Adipose tissue (tissue), 3 donors: ENCODE measurements around the gene TENM4. TPM values are rescaled to one million over a fixed set of nuclear protein-coding genes. Genes with fewer than 3 reads are reported as not detected.
"Not testable (repeated sequence)": the region's sequence is repeated elsewhere in the genome, so short reads cannot be mapped to it uniquely, and the experiment has no call there.

ENCODE experiments used
- H3K27ac ChIP-seq: one replicate; pipeline ENCODE4 v1.5.1; 2013; ENCODE audit warnings: low read depth, low read length
- WGBS, 3 donors: extraction: QIAGEN DNeasy Blood & Tissue Kit; methylation state at CpG; one replicate each; pipeline ENCODE4 v1.1.7; 2013; 5-methylcytosine and 5-hydroxymethylcytosine counted together
- polyA plus RNA-seq, 3 donors: library from polyadenylated mRNA; stranded (reverse); fragments of 200-250 nt; gene quantifications; one replicate each; pipeline ENCODE4 v1.2.3, GENCODE V29; 2013
- donor health status: healthy with polysubstance abuse.
- donor health status: Bipolar disorder and iron deficiency.
- donor health status: healthy.

Gene TENM4
- polyA plus RNA-seq, 3 donors = 0.22 to 2.7 (median 0.41) TPM

GRCh38 chr11:79244241-79244772 lies 196.5 kb downstream of the TENM4 start:
- 58 to 78% (median 68%) methylated on average over 6 of the region's 6 CpGs for WGBS, 3 donors
- no peak overlapping the region for H3K27ac ChIP-seq

DNA sequence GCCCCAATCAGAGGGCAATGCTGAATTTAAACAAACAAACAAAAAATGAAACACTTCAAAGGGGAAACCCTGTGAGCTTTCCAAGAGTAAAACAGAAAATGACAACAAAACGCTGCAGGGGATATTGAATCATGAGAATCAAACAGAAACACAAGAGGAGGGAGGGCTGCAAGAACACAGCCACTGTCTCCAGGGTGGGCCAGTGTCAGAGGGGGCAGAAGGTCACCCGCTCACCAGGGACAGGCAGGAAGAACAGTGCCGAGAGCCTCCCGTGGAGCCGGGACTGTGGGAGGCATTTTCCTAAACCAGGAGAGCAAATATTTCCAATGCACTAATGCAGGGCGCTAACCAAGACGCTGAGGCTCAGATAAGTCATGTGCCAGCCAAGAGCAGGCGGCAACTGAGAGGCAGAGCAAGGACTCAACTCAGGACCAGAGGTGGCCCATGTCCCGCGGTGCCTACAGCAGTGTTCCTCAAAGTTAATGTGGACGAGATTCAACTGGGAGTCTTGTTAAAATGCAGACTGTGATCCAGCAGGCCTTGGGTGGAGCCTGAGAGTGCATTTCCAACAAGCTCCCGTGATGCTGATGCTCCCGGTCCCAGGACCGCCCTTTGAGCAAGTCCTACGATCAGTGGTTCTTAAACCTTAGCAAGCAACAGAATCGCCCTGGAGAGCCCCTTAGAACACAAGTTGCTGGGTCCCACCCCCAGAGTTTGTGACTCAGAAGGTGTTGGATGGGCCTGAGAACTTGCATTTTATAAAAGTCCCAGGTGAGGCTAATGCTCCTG lies 197.2 kb downstream of the TENM4 start:
- no peak overlapping the region for H3K27ac ChIP-seq
- WGBS, 3 donors = 77 to 79% (median 79%) methylated on average over 16 of the region's 16 CpGs

DNA sequence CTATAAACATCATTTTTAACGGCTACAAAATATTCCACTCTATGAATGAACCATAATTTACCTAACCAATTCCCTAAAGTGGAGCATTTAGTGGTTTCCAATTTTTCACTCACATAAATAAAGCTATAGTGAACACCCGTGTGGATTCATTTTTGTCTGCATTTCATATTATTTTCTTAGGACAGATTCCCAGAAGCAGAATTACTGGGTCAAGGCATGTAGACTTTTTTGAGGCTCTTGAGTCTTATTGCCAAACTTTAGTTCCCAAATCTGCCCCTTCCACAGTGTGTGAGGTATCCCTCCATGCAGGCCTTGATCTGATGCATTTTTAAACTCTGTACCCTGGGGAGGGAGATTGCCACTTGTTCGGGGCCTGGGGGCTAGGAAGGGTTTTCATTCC lies 198.2 kb downstream of the TENM4 start:
- H3K27ac ChIP-seq = no peak overlapping the region
- WGBS, 3 donors = 82 to 87% (median 87%) methylated on average over 3 of the region's 3 CpGs

- 68 to 94% (median 81%) methylated on average over 7 of the region's 7 CpGs for WGBS, 3 donors
- H3K27ac ChIP-seq = no peak overlapping the region
Observed at GRCh38 chr11:79241852-79242241, 199.0 kb downstream of the TENM4 start.

- no peak overlapping the region for H3K27ac ChIP-seq
- WGBS, 3 donors = 86 to 91% (median 86%) methylated on average over 7 of the region's 7 CpGs
Observed at GRCh38 chr11:79241205-79241851, 199.5 kb downstream of the TENM4 start.

- 17 to 28% (median 23%) methylated on average over 6 of the region's 6 CpGs for WGBS, 3 donors
- no peak overlapping the region for H3K27ac ChIP-seq
Observed at GRCh38 chr11:79237703-79238102, 203.1 kb downstream of the TENM4 start.

DNA sequence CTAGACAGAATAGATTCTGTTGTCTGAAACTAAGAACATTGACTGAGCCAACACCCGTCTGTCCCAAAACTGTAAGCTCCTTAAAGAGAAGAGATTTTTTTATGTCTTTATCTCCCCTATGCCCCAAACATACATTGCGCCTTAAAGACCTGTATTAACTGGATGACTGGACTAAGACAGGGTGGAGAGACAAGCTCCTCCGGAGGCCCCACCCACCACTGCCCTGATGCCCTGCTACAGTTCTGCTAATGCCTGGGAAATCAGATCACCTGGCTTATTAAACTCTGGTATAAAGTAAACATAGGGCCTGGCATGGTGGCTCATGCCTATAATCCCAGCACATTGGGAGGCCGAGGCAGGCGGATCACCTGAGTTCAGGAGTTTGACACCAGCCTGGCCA lies 203.7 kb downstream of the TENM4 start:
- WGBS, 3 donors = 86 to 91% (median 89%) methylated on average over 5 of the region's 5 CpGs
- H3K27ac ChIP-seq = no peak overlapping the region

- WGBS, 3 donors = 67 to 81% (median 71%) methylated on average over 11 of the region's 11 CpGs
- H3K27ac ChIP-seq = no peak overlapping the region
Observed at GRCh38 chr11:79236541-79236971, 204.3 kb downstream of the TENM4 start.

- 83 to 94% (median 90%) methylated on average over 6 of the region's 6 CpGs for WGBS, 3 donors
- no peak overlapping the region for H3K27ac ChIP-seq
Observed at GRCh38 chr11:79235696-79236095, 205.1 kb downstream of the TENM4 start.

GRCh38 chr11:79232346-79232745 lies 208.5 kb downstream of the TENM4 start:
- 82 to 84% (median 84%) methylated on average over 5 of the region's 5 CpGs for WGBS, 3 donors

DNA sequence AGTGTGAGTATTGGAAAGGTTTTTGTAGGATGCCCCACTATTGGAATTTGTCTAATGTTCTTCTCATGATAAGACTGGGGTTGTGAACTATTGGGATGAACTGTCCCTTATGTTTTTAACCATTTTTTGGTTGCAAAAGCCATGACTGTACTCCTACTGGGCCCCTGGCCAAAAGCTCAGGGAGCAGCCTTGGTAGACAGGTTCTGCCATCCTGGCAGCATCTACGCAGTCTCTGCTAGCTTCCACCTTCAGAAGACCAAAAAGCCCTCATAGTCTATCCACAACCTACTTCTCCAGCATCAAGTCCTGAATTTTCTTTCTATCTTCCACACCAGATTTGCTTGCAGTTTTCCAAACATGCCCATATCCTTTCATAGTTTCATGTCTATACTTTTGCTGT lies 211.8 kb downstream of the TENM4 start:
- WGBS, 3 donors = 97 to 100% (median 100%) methylated on average over 1 of the region's 1 CpG
- no peak overlapping the region for H3K27ac ChIP-seq

More at GRCh38 chr11:79232346-79232745, 208.5 kb downstream of the TENM4 start:
- no peak overlapping the region for H3K27ac ChIP-seq

- WGBS, 3 donors = 61 to 75% (median 70%) methylated on average over 13 of the region's 13 CpGs
- no peak overlapping the region for H3K27ac ChIP-seq
Observed at GRCh38 chr11:79227767-79228755, 212.8 kb downstream of the TENM4 start.

GRCh38 chr11:79227308-79227707 lies 213.5 kb downstream of the TENM4 start:
- no peak overlapping the region for H3K27ac ChIP-seq
- 62 to 71% (median 69%) methylated on average over 5 of the region's 5 CpGs for WGBS, 3 donors

DNA sequence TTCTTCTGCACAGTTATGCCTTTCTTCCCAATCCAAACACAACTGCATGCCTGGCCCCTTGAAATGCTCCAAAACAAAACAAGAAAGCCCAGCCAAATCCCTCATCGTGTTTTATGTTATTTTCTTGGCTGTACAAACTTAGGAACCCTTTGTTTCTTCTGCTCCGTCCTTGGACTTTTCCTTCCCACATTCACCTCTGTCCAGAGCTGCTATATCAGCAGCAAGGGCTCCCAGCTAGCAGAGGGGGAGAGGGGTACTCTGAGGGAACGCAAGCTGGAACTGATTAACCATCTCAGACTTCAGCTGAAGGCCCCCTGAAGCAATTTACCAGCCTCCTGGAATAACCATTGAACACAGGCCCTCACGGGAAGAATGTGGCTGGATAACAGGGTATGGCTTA lies 214.7 kb downstream of the TENM4 start:
- WGBS, 3 donors = 37 to 57% (median 52%) methylated on average over 4 of the region's 4 CpGs

DNA sequence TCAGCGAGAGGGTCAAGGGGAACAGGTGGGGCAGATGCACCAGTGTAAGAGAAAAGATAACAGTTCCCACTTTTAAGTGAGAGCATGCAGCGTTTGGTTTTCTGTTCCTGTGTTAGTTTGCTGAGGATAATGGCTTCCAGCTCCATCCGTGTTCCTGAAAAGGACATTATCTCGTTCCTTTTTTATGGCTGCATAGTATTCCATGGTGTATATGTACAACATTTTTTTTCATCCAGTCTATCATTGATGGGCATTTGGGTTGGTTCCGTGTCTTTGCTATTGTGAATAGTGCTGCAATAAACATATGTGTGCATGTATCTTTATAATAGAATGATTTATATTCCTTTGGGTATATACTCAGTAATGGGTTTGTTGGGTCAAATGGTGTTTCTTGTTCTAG lies 218.7 kb downstream of the TENM4 start:
- 91 to 93% (median 93%) methylated on average over 5 of the region's 5 CpGs for WGBS, 3 donors
- H3K27ac ChIP-seq = not testable (repeated sequence)

More for the DNA sequence above, 214.7 kb downstream of the TENM4 start:
- no peak overlapping the region for H3K27ac ChIP-seq

- no peak overlapping the region for H3K27ac ChIP-seq
- WGBS, 3 donors = 75 to 86% (median 84%) methylated on average over 10 of the region's 10 CpGs
Observed at GRCh38 chr11:79221444-79222130, 219.2 kb downstream of the TENM4 start.

DNA sequence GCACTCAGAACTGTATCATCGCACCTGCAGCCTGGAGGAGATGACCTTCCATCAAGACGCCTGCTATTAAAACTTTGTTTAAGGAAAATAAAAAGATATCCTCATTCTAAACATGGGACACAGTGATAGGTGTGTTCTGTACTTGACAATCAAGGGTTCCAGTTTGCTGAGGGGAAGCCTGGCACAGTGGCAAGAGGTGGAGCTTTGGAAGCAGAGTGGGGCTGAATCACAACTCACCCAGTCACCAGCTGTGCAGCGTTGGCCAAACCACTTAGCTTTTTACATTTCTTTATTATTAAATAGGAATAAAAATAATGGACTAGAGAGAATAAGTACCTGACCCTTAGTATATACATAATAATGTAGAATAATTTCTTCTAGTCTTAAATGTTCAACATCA lies 220.7 kb downstream of the TENM4 start:
- H3K27ac ChIP-seq = no peak overlapping the region
- 87 to 91% (median 88%) methylated on average over 3 of the region's 3 CpGs for WGBS, 3 donors
